GM19351 (cell line): ENCODE data around the gene ASTN2.
"Not testable (repeated sequence)": the region's sequence is repeated elsewhere in the genome, so short reads cannot be mapped to it uniquely, and the experiment has no call there.

Source experiments
- ATAC-seq: cut with Tn5 transposase; IDR thresholded peaks from one replicate; pipeline ENCODE4 v1.9.1; 2021; ENCODE audit warnings: mild to moderate bottlenecking, moderate library complexity; ENCODE audit not compliant: unreplicated experiment

The ASTN2 gene

DNA sequence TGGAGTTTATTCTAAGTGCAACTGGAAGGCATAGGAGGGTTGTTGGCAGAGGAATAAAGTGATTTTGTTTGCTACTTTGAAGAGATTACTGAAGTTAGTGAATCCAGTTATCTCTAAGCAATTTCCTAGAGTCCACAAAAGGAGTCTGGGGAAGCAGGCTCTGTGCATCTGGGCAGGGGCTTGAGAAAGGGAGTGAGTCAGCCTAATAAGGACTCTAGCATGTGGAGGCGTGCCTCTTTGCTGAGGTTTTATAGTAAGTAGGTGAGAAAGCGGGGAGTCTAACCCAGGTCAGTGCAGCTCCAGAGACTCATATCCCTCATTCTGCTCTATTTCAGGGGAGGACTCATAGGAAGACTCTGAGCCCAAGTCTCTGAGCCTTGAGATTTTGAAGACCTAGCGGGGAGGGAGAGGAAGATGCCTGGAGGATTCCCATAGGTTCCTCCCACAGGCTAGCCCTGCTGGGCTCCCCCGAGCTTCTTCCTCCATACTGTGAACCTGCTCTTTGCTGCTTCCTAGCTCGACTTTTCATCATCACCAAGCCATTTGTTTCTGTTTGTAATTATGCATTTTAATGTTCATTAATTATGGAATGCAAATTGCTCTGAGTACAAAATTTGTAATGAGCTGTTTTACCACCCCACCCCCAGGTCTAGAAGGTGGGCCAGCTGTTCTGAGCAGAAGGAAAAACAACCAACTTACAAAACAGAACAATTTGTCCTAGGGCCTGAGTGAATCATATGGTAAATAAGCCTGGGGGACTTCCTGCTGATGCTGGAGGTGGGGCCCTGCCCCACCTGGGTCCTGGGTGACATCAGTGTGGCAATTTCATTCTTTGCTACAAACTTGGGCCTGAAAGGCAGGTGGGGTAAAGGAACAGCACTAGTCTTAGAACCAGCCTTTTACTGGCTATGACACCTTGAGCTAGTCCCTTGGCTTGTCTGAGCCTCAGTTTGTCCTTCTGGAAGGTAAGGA is 577.6 kb downstream of the ASTN2 start:
- no peak for ATAC-seq

DNA sequence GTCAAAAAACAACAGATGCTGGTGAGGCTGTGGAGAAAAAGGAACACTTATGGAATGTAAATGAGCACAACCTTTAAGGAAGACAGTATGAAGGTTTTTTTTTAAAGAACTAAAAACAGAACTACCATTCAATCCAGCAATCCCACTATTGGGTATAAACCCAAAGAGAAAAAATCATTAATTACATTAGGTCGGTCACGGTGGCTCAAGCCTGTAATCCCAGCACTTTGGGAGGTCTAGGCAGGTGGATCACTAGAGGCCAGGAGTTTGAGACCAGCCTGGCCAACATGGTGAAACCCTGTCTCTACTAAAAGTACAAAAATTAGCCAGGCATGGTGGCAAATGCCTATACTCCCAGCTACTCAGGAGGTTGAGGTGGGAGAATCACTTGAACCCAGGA is 584.5 kb downstream of the ASTN2 start:
- ATAC-seq: not testable (repeated sequence)

DNA sequence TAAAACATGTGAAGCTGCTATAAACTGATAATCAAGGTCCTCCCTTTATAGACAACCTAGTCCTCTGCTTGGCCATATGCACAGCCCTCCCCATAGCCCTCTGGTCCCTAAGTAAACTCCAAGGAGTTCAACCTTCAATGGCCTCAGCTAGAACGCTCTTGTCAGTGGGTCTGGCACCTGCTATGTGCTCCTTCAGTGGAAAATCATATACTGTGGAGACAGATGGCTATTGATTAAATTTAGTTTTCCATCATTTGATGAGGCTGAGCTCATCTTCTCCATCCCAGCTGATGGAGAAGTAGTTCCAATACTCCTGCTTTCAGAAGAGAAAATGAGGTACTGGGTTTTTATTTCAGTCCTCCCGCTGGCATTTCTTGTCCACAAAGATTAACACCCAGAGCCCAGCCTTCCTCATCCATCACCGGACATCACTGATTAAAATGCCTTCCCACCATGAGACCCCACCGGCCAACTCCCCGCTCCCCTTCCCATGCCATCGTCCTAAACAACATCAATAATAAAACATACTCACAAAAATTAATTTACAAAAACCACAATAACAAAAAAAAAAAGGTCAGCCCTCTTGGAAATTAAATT is 593.1 kb downstream of the ASTN2 start:
- no peak for ATAC-seq

DNA sequence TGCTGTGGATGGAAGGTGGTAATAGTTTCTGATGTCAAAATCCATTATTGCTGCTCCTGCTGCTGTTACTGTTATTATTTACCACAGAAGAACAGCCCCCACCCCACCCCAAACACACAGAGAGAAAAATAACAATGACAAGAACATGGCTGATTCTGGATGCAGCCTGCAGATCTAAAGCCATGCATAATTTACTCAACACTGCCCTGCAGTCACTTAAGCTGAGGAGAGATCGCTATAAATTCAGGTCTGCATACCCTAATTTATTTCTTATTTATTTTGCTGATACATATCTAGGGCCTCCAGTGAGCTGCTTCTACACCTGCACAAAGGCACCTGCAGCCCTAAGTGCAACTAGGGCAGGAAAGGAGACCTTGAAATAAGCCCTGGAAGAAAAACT is 595.7 kb downstream of the ASTN2 start:
- no peak for ATAC-seq

DNA sequence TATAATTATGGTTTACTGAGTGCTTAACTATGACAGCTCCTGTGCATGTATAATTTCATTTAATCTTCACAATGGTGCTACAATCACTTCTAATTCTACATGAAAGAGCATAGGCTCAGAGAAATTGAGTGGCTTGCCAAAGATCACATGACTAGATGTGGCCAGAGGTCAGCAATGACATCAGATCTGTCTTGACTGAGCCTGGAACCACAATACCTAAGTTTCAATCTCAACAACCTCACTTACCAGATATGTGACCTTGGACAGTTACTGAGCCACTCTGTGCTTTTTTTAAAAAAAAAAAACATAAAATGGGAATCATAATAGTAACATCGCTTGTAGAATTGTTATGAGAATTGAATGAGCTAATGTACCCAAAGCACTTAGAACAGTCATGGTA is 597.1 kb downstream of the ASTN2 start:
- peak; percentile 88 for ATAC-seq

DNA sequence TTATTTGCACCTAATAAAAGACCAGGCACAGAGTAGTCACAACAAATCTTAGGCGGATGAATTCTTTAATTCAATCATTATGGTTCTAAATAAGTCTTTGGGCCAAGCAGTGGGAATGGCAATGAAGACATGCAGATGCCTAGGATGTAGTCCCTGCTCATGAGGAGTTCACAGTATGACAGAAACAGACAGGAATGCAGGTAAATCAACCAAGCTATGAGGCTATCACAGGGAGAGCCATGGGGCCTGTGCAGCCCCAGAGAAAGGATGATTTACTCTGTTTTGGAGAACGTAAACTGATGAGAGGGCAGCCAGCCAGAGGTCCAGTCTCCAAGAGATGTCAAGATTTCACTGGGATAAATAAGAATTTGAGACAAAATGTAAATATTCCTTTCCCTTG is 598.4 kb downstream of the ASTN2 start:
- ATAC-seq: no peak

DNA sequence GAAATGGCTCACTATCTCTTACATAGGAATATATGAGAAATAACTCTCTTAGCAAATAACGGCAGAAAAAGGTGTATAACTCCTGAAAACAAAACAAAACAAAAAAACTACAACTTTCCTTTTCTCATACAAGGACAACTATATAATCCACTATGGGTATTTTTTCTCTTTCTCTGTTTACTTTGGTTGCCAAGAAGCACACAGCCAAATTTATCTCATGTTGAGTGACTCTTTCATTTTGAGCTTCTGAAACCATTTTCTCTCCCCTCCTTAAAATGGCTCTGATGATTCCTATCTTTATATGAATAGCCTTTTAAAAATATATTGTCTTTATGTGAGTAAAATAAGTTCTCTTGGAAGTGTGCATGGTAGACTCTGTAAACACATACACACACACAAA is 599.0 kb downstream of the ASTN2 start:
- ATAC-seq: peak; percentile 42

DNA sequence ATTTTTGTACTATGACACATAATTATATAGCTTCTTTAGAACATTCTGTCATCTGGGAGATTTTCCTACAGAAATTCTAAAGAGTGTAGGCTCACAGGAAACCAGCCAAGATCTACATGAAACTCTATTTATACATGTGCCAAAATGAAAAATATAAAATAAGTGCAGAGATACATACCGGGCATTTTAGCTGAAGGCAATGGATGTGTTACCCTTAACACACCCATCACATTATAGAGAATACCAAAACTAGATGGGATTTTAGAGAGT is 601.9 kb downstream of the ASTN2 start:
- ATAC-seq: no peak

DNA sequence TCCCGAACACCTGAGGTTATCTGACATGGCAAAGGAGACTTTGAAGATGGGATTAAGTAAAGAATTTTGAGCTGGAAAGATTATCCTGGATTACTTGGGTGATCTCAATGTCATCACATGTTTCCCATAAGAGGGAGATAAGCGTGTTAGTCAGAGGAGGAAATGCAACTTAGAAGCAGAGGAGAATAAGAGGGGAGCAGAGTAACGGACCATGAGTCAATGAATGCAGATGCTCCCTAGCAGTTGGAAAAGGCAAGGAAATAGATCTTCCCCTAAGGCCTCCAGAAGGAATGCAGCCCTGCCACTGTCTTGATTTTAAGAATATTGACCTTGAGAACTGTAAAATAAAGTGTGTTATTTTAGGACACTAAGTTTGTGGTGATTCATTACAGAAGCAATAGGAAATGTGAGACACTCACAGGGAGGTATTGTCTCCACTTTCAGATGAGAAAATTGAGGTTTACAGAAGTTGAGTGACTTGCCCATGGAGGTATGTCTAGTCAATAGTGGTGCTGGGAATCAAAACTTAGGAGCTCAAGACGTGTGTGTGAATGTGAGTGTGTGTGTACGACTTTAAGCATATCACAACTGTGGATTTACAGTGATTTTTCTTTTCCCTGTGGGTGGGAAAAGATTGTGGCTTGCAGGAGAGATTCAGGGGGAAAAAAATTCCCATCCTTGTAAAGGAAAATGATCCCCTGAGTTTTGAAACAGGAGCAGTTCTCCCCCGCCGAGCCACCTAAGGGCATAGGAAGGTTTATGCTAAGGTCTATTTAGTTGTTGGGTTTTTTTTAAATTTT is 602.4 kb downstream of the ASTN2 start:
- ATAC-seq: no peak

DNA sequence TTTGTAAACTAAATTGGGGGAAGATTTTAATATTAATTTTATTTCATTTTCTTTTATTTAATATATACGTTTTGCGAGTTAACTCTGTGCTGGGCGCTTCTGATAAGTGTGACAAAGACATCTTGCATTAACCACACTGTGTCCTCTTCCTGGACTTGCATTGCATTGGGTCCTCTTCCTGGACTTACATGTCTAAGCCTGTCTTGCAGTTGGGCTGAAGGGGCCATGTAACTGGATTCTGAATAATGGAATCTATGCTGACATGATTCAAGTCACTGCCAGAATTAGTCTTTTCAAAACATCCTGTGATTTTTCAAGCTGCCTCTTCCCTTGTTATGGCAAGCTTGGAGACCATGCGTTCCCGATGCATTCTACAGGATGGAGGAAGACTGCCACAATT is 605.2 kb downstream of the ASTN2 start:
- no peak for ATAC-seq

DNA sequence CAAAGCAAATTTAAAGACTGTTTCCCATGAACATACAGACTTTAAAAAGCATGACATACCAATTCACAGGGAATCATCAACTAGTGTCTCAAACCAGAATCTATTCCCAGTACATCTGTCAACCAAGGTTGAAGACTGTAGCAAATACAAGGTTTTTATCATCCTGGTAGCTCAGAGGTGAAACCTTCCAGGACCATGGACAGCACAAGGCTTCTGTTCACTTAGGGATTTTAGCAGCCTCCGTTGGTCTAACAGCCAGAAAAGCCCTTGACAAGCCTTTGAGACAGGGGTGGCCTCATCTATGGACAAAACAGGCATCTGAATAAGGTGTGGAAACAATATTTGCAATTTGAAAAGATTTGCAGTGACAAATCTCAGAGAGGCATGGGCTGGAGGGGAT is 608.8 kb downstream of the ASTN2 start:
- ATAC-seq: no peak

DNA sequence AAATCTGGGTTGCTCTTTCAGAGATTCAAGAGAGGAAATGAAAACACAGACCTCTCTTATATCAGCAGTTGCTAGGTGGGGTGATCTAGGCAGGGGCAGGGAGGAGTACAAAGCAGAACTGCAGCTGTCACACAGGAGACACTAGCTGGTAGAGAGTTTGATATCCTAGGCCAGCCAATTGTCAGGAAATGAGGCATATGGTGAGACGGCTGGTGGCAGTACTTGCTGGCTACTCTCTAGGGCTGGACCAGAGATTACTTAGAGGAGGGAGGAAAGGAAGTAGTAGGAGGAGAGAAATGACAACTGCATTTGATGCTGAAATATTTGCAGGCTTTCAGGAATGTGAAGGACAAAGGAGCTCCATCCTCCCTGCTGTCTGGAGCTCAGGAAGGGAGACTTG is 614.0 kb downstream of the ASTN2 start:
- peak; percentile 91 for ATAC-seq

DNA sequence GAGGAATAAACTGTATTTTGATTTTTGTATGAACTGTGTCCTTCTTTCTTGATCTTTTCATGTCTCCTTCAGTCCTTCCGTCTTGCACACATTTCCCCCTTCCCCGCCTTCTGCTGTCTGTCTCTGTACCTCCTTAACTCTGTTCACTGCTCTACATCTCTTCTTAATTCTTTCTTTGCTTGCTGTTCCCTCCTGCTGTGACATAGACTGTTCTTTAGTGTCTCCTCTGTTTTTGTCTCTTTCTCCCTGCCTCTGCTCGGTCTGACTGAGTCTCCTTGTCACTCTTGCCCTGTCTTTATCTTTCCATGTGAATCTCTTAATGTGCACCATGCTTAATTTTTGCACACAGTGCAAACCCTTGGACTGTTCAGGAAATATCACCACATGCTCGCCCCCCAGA is 614.8 kb downstream of the ASTN2 start:
- ATAC-seq: no peak

DNA sequence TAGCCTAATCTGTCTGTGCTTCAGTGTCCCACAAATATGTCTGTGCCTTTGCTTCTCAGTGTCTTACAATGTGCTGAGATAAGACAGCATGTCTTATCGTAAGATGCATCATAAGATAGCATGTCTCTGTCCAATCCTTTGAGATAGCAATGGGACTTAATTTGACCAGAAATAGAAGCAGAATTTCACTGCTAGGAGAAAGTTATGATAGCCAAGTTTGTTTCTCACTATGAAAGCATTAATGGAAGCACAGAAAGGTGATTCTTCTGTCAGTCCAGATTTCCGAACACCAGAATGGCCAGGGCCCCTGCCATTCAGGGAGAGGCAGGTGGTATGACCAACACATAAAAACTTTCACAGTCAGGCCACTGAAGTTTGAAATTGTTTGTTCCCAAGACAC is 616.3 kb downstream of the ASTN2 start:
- ATAC-seq: no peak

DNA sequence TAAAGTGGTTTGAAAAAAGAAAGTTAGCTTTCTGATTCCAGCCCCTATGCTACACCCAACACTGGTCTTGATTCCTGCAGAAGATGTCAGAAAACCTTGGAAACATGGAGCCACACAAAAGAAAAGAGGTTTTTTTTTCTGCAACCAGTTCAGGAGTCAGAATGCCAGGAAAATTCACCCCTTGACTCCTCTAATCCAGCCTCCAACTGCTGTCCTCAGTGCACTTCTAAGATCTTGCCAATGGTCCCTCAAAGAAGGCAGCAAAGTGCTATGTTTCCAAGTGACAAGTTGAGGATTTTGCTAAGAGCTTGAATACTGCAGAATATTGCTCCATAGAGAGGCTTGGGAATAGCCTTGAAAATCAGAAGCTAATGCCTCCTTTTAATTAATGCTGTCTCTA is 617.6 kb downstream of the ASTN2 start:
- ATAC-seq: no peak

DNA sequence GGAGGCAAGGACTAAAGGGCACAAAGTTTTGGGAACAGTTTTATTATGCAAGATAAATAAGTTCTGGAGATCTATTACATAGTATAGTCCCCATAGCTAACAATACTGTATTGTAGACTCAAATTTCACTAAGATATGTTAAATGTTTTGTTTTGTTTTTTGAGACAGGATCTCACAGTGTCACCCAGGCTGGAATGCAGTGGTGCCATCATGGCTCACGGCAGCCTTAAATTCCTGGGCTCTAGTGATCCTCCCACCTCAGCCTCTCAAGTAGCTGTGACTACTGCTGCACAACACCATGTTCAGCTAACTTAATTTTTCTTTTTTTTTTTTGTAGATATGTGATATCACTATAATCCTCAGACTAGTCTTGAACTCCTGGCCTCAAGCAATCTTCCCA is 618.2 kb downstream of the ASTN2 start:
- ATAC-seq: no peak

DNA sequence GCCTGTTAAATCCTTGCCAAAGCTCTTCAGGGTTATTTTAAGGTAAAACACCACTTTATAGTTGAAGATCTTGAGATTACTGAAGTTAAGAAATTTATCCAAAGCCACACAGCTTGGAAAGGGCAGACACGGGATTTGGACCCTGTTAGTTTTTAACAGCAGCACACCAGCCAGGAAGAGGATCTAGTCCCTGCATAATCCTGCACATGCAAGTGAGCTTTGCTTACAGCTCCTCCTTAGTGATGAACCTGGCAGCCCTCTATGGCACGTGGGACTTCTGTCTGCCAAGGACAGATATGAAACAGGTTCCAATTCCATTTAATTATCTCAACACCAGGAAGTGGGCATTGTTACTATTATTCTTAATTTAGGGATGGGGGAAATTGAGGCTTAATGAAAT is 619.0 kb downstream of the ASTN2 start:
- no peak for ATAC-seq

DNA sequence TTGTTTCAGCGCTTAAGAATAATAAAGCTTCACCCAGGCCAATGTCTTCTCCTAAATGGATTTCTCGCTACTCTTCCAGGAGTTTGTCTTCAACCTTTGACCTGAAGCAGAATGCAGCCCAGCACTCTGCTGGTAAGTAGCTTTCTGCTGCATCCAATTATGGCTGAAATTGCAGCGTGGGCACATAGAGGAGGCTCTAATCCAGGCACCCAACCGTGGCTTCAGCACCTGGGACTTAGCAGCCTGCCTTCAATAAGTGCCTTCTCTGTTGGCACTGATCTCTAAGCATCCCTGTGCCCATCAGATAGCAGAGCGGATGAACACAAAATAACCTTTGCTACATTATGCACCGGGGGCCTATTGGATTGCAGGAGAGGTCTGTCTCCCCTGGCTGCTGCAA is 622.6 kb downstream of the ASTN2 start:
- ATAC-seq: no peak

DNA sequence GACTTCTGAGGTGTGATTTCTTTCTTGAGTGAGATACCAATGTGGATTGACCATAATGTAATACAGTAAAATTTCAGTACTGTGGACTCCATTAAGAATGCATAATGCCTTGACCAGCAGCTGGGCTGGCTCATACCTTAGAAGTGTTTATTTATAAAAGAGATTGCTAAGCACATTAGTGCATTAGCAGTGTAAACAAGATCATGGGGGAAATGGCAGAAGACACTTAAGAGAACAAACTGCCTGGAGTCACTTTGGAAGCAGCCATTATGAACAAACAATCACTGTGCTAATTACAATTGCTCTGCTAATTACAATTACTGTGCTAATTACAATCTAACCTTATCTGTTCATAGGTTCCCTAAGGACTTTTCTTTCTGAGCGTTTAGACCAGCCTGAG is 623.5 kb downstream of the ASTN2 start:
- no peak for ATAC-seq

DNA sequence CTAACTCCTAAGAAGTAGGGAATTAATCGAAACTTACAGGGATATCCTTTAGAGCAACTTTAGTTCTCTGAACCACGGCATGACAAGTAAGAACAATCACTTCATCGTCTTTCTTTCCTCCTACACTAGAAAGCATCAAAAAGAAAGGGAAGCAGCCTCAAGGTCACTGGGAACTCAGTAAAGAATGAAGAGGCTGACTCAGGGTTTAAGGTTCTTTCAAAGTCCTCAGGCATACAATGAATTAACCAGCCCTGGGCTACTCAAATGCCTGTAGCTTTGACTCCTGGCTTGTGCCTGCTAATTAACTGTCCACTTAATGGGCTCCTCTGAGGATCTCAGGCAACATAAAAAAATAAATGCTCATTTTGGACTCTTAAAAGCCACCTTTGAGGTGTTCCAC is 625.8 kb downstream of the ASTN2 start:
- ATAC-seq: no peak

DNA sequence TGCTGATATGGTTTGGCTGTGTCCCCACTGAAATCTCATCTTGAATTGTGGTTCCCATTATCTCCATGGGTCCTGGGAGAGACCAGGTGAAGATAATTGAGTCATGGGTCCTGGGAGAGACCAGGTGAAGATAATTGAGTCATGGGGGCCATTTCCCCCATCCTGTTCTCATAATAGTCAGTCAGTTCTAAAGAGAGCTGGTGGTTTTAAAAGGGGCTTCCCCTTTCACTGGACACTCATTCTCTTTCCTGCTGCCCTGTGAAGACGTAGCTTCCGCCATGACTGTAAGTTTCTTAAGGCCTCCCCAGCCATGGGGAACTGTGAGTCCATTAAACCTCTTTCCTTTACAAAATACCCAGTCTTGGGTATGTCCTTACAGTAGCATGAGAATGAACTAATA is 628.1 kb downstream of the ASTN2 start:
- no peak for ATAC-seq

DNA sequence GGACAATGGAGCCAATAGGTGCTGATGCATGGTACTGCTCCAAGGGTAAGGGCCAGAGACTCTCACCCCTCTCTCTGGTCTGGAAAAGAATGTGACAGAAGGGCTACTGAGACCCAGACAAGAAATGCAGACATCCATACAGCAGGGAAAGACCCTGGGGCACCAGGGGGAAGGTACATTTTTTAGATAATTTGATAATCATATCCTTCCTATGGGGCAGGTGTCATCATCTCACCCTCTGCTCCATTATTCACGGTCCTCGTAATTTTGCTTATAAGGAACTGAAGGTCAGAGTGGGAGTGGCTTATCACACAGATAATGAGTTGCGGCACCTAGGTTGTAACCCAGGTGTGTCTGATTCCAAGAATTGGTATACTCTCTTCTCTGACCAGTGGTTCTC is 637.7 kb downstream of the ASTN2 start:
- no peak for ATAC-seq
